Ectodermal cell (in vitro differentiated cells): ENCODE measurements around the gene ZNHIT2.

Experiments
- H3K27ac ChIP-seq: 2 replicates; pipeline ENCODE4 v1.7.0; 2013; ENCODE audit warnings: mild to moderate bottlenecking, low read depth, low read length; ENCODE audit not compliant: insufficient read depth, poor library complexity, severe bottlenecking
- H3K27me3 ChIP-seq: 2 replicates; pipeline ENCODE4 v1.7.0; 2013; ENCODE audit warnings: mild to moderate bottlenecking, low read length; ENCODE audit not compliant: insufficient read depth, control insufficient read depth, poor library complexity, severe bottlenecking
- H3K36me3 ChIP-seq: one replicate; pipeline ENCODE4 v1.7.0; 2013; ENCODE audit warnings: low read length; ENCODE audit not compliant: control insufficient read depth, insufficient read depth
- H3K4me1 ChIP-seq: one replicate; pipeline ENCODE4 v1.7.0; 2013; ENCODE audit warnings: low read length; ENCODE audit not compliant: control insufficient read depth, insufficient read depth
- H3K4me3 ChIP-seq: 2 replicates; pipeline ENCODE4 v1.7.0; 2013; ENCODE audit warnings: low read depth, low read length, control low read depth; ENCODE audit not compliant: insufficient read depth
- H3K9me3 ChIP-seq: 2 replicates; pipeline ENCODE4 v1.7.0; 2013; ENCODE audit warnings: mild to moderate bottlenecking, low read length, moderate library complexity; ENCODE audit not compliant: control insufficient read depth
- WGBS, 2 experiments: methylation state at CpG; one replicate each; pipeline ENCODE4 v1.1.7; 2013; ENCODE audit warnings: missing lambda C conversion rate in 2 of 2; 5-methylcytosine and 5-hydroxymethylcytosine counted together

ZNHIT2 gene

GRCh38 chr11:65086809-65087208 lies 30.7 kb downstream of the ZNHIT2 start:
- 93 to 96% methylated on average over 9 of the region's 9 CpGs for WGBS, 2 experiments
- peaks cover 15% of the 10 kb centered on the region for H3K36me3 ChIP-seq
- H3K4me3 ChIP-seq, result no peak overlapping the region
- H3K27me3 ChIP-seq, result no peaks in the 10 kb centered on the region
- peaks cover 9% of the 10 kb centered on the region for H3K4me1 ChIP-seq
- H3K9me3 ChIP-seq, result no peaks in the 10 kb centered on the region
- no peak overlapping the region for H3K27ac ChIP-seq

DNA sequence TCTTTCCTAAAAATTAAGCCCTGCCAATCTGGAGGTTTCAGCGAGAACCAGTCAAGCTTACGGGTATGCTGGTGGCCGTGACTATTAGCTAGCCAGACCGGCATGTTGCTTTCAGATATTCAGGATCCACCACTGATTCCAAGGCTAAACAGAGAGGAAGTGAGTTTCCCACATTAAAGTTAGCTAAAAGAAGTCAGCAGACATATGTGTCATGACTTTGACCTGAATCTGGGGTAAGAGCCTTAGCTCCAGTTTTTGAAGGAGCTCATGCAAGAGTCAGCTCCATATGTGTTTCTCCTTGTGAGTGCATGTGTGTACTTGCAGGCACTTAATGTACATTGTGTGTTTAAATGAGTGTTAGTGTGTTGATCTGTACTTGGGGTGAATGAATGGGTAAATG lies 32.1 kb downstream of the ZNHIT2 start:
- WGBS, 2 experiments, result 95 to 96% methylated on average over 4 of the region's 4 CpGs
- H3K4me1 ChIP-seq, result peaks cover 9% of the 10 kb centered on the region
- H3K9me3 ChIP-seq, result no peaks in the 10 kb centered on the region
- H3K27ac ChIP-seq, result no peak overlapping the region
- no peaks in the 10 kb centered on the region for H3K27me3 ChIP-seq
- no peak overlapping the region for H3K4me3 ChIP-seq
- peaks cover 21% of the 10 kb centered on the region for H3K36me3 ChIP-seq

- peak overlapping the region; percentile 93 for H3K4me3 ChIP-seq
- WGBS, 2 experiments, result 57 to 59% methylated on average over 23 of the region's 23 CpGs
- no peaks in the 10 kb centered on the region for H3K9me3 ChIP-seq
- peak overlapping the region; percentile 87 for H3K27ac ChIP-seq
- peaks cover 9% of the 10 kb centered on the region for H3K4me1 ChIP-seq
- H3K27me3 ChIP-seq, result no peaks in the 10 kb centered on the region
- H3K36me3 ChIP-seq, result peaks cover 23% of the 10 kb centered on the region
Observed at GRCh38 chr11:65084598-65085375, 32.7 kb downstream of the ZNHIT2 start.

DNA sequence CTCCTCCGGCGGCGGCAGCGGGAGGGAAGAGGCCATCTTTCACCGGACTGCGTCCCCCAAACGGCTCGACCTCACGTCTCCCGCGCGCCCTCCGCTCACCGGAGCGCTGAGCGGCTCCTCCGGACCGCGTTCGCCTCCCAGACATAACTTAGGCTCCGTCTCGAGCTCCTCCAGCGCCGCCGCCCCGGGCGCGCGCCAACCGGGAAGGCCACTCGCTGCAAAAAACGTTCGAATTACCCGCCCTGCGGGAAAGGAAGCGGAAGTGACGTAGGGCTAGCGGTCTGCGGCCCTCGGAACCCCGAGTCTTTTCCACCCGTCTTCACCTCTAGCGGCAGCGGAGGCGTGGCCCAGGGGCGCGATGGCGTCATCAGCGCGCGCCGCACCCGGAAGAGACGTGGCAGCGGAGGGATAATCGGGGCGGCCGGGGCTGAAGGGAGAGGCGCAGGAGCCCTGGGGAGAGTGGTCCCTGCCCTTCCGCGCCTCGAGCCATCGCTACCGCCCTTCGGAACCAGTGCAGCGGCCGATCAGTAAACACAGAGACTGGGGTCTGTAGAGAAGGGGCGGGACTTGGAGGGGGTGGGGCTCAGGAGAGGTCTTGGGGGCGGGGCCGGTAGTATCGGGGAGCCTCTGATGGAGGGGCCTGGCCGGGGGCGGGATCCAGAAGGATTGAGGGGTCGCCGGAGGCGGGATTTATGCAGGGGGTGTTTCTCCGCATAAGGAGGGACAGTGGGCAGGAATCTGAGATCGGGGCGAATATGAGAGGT lies 33.5 kb downstream of the ZNHIT2 start, which contains the start of the genes CDCA5 and ZFPL1:
TSS of gene CDCA5 (minus strand) at position 207 of the 764 bp plus-strand sequence. CDS start at position 145, 62 bp downstream.
TSS of gene ZFPL1 (plus strand) at position 389 of the 764 bp plus-strand sequence. CDS start 477 bp downstream, outside the sequence.
- Histone ChIP-seq H3K27me3 (no peaks in the 10 kb centered on the region), H3K4me1 (peaks cover 9% of the 10 kb centered on the region), H3K27ac (peak within 1 kb of the TSS; percentile 87), H3K9me3 (no peaks in the 10 kb centered on the region), H3K36me3 (peaks cover 25% of the 10 kb centered on the region), H3K4me3 (peak within 1 kb of the TSS; percentile 93)
- 0% methylated on average over 79 of the region's 79 CpGs for WGBS, 2 experiments

DNA sequence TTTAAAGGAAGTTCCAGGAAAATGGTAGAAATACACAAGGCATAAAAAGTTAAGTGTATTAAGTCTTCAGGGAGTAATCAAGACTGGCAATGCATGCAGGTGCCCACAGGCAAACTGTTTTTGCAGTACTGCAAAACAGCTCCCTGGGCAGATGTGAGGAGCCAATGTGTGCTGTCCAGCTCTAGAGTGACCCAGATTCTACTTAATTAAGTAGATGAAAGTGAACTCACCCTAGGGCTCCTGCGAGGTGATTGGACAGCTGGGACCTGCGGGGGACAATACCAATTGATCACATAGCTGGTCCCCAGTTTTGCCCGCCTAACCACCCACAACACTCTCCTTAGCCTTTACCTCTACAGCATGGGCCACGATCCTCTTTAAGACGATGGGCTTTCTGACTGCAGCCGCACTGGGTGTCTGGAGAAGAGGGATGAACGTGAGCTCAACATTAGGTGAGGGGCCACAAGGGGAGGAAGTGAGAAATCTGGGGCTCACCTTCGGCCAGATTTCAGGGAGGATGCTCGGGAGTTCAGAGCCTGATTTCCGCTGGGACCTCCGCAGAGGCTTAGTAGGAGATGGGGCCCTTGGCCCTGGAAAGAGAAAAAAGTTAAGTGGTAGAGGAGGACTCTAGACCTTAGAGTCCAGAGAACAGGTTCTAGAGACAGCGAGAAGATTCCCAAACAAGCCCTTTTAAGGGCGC lies 34.2 kb downstream of the ZNHIT2 start:
- Histone ChIP-seq H3K4me3 (peak overlapping the region; percentile 93), H3K4me1 (peaks cover 9% of the 10 kb centered on the region), H3K27me3 (no peaks in the 10 kb centered on the region), H3K9me3 (no peaks in the 10 kb centered on the region), H3K36me3 (peaks cover 30% of the 10 kb centered on the region), H3K27ac (peak overlapping the region; percentile 87)
- WGBS, 2 experiments, result 5% methylated on average over 13 of the region's 13 CpGs

DNA sequence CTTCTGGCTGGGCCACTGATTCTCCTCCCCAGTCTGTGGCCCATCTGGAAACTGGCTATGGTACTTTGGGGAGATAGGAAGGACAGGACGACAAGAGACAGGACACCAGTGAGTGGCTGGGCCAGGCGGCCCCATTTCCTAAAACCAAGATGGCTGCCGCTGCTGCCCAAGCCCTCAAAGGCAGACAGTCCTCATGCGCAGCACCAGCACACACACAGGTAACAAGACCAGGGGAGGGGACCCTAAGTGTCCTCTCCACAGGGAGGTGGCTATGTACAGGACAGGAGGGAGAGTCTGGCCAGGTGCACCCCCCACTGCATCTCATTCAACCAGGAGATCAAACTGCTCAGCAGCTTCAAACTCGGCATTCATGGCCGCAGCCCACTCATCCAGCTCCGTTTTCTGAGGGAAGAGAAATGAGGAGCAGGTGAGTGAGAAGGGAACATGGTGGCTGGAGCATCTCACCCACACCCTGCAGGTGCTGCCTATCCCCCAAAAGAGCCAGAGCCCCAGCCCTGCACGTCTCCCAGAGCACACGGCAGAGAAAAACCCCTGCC lies 38.6 kb downstream of the ZNHIT2 start:
- Histone ChIP-seq H3K4me3 (no peak overlapping the region), H3K27me3 (no peaks in the 10 kb centered on the region), H3K9me3 (no peaks in the 10 kb centered on the region), H3K27ac (no peak overlapping the region), H3K4me1 (peaks cover 12% of the 10 kb centered on the region), H3K36me3 (peaks cover 34% of the 10 kb centered on the region)
- WGBS, 2 experiments, result 92 to 97% methylated on average over 9 of the region's 9 CpGs

DNA sequence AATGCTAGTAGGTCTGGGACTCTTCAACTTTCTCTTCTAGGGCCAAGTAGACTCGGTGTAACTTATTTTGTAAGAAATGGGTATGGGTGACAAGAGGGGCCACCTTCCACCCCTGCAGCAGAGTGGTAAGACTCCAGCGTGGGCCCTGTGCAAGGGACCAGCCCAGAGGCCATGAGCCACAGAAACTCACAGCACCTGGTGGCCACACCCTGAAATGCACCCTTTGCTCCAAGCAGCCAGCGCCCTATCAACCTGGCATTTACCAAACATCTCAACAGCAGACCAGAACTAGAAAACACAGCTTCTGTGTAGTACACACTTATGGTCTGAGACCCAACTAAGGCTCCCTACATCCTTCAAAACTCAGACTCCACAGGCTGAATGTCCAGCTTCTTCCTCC lies 39.4 kb downstream of the ZNHIT2 start:
- H3K36me3 ChIP-seq, result peaks cover 34% of the 10 kb centered on the region
- peaks cover 10% of the 10 kb centered on the region for H3K4me1 ChIP-seq
- H3K9me3 ChIP-seq, result no peaks in the 10 kb centered on the region
- 85 to 86% methylated on average over 3 of the region's 3 CpGs for WGBS, 2 experiments
- no peak overlapping the region for H3K27ac ChIP-seq
- H3K4me3 ChIP-seq, result no peak overlapping the region
- no peaks in the 10 kb centered on the region for H3K27me3 ChIP-seq

- Histone ChIP-seq H3K4me3 (no peak overlapping the region), H3K9me3 (no peaks in the 10 kb centered on the region), H3K36me3 (peaks cover 34% of the 10 kb centered on the region), H3K27me3 (no peaks in the 10 kb centered on the region), H3K4me1 (peaks cover 4% of the 10 kb centered on the region), H3K27ac (no peak overlapping the region)
- 88 to 92% methylated on average over 4 of the region's 4 CpGs for WGBS, 2 experiments
Observed at GRCh38 chr11:65077451-65077850, 40.0 kb downstream of the ZNHIT2 start.

DNA sequence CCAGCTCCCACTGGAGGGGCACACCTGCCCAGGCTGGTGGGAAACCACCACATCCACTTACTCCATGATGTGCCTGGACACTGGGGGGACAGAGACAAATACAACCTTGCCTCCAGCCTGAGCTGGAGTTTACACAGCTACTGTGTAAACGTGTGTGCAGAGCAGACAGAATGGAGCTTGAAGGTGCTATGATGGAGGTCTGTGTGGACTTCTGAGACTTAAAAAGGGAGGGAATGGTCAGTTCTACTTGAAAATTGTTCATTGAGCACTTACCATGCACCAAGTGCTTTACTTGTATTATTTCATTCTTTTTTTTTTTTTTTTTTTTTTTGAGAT lies 44.9 kb downstream of the ZNHIT2 start:
- H3K4me1 ChIP-seq, result peaks cover 4% of the 10 kb centered on the region
- 82 to 84% methylated on average over 1 of the region's 1 CpG for WGBS, 2 experiments
- no peaks in the 10 kb centered on the region for H3K9me3 ChIP-seq
- H3K4me3 ChIP-seq, result no peak overlapping the region
- no peak overlapping the region for H3K27ac ChIP-seq
- H3K36me3 ChIP-seq, result peaks cover 8% of the 10 kb centered on the region
- no peaks in the 10 kb centered on the region for H3K27me3 ChIP-seq
